ENCODE results near the gene PDZRN3. TPM values are rescaled to one million over a fixed set of nuclear protein-coding genes. Genes with fewer than 3 reads are reported as not detected.

Gene PDZRN3
- total RNA-seq, 1 experiment from 2014 or later, result 5.9 TPM

DNA sequence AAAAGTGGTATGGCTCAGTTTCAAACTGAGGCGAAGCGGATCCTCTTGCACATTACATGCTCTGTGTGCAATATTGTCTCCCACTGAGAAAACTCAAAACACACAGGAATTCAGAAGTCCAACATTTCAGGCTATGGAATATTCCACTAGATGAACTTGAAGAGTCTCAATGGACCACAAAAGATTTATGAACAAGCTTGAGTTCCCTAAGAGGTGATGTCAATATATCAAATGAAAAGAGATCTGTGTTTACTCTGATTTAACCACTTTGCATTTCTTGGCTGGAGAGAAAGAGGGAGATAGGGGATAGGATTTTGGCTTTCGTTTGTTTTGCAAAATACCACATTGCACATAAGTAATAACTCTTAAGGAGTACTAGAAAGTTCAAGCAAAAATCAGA lies 20.3 kb downstream of the PDZRN3 start:
- H2BK15ac ChIP-seq (ENCODE audit: low read depth, low read length), result no peak overlapping the region
- peaks cover 5 to 18% of the 10 kb centered on the region in 2 experiments for H3K4me1 Mint-ChIP-seq
- no peak overlapping the region for H3K4me3 Mint-ChIP-seq
- H2BK120ac ChIP-seq (ENCODE audit: low read depth, low read length, poor library complexity, severe bottlenecking), result no peak overlapping the region
- no peak overlapping the region for H2AFZ ChIP-seq (ENCODE audit: low read length)
- H3K9me3 ChIP-seq (ENCODE audit: control insufficient read depth, low read depth, low read length), result no peaks in the 10 kb centered on the region
- no peak overlapping the region for H2BK12ac ChIP-seq (ENCODE audit: insufficient read length, low read depth, low read length)
- DNase-seq, result no peak
- H3K4me2 ChIP-seq (ENCODE audit: insufficient read depth, insufficient read length, low read length), result no peak overlapping the region
- no peak overlapping the region for H3K9ac ChIP-seq (ENCODE audit: extremely low read depth, insufficient read length, low read length)
- no peaks in the 10 kb centered on the region for H3K27me3 Mint-ChIP-seq (ENCODE audit: low read depth)
- TF ChIP-seq, protein P1, sequence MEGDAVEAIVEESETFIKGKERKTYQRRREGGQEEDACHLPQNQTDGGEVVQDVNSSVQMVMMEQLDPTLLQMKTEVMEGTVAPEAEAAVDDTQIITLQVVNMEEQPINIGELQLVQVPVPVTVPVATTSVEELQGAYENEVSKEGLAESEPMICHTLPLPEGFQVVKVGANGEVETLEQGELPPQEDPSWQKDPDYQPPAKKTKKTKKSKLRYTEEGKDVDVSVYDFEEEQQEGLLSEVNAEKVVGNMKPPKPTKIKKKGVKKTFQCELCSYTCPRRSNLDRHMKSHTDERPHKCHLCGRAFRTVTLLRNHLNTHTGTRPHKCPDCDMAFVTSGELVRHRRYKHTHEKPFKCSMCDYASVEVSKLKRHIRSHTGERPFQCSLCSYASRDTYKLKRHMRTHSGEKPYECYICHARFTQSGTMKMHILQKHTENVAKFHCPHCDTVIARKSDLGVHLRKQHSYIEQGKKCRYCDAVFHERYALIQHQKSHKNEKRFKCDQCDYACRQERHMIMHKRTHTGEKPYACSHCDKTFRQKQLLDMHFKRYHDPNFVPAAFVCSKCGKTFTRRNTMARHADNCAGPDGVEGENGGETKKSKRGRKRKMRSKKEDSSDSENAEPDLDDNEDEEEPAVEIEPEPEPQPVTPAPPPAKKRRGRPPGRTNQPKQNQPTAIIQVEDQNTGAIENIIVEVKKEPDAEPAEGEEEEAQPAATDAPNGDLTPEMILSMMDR (conservative IDR thresholded peaks at IDR 0.05), result no peak
- no peaks in the 10 kb centered on the region for H3K79me2 ChIP-seq (ENCODE audit: insufficient read depth, low read length)
- no peaks in the 10 kb centered on the region for H4K20me1 ChIP-seq (ENCODE audit: control insufficient read depth, insufficient read depth, insufficient read length)
- no peaks in the 10 kb centered on the region for H3K23me2 ChIP-seq (ENCODE audit: insufficient read length, low read depth, low read length, poor library complexity, severe bottlenecking)
- H3K4ac ChIP-seq (ENCODE audit: low read depth, low read length), result no peak overlapping the region
- no peak overlapping the region for H4K8ac ChIP-seq (replicated peaks; ENCODE audit: insufficient read length, low read depth, low read length)
- H4K91ac ChIP-seq (ENCODE audit: insufficient read length, low read depth, low read length), result no peak overlapping the region
- no peak overlapping the region for H3K23ac ChIP-seq (ENCODE audit: insufficient read length, low read depth, low read length)
- H3K18ac ChIP-seq (ENCODE audit: insufficient read length, low read depth, low read length), result no peak overlapping the region
- no peaks in the 10 kb centered on the region for H3K79me1 ChIP-seq (ENCODE audit: insufficient read depth, low read depth, low read length, poor library complexity, severe bottlenecking)
- no peak overlapping the region for H2BK20ac ChIP-seq (ENCODE audit: low read depth, low read length, poor library complexity, severe bottlenecking)
- no peak overlapping the region for H4K5ac ChIP-seq (ENCODE audit: insufficient read length, low read depth, low read length)
- no peak overlapping the region for H3K56ac ChIP-seq (ENCODE audit: insufficient read length, low read depth, low read length)
- H3T11ph ChIP-seq (ENCODE audit: low read length), result no peak overlapping the region
- H3K36me3 Mint-ChIP-seq (ENCODE audit: insufficient read depth in 1 of 3, low read depth in 3 of 3), result peaks cover 4 to 21% (median 12%) of the 10 kb centered on the region in 3 experiments; a peak in 6 of 7 replicates
- no peak overlapping the region for H2AK5ac ChIP-seq (ENCODE audit: insufficient read length, low read length)
- H3K9me3 Mint-ChIP-seq, result no peaks in the 10 kb centered on the region
- no peak overlapping the region for H3K27ac ChIP-seq (ENCODE audit: insufficient read length, low read depth, low read length)
- H3K14ac ChIP-seq (ENCODE audit: insufficient read depth, low read length), result no peak overlapping the region
- no peaks in the 10 kb centered on the region for H3K4me1 ChIP-seq (ENCODE audit: insufficient read depth, low read length)
- no peak overlapping the region for H3K27ac Mint-ChIP-seq
- no CpG with 5 or more reads among the region's 3 CpGs for WGBS (ENCODE audit: extremely low coverage, insufficient read length, low lambda C conversion rate)
- no peaks in the 10 kb centered on the region for H3K27me3 ChIP-seq (ENCODE audit: insufficient read depth, low read length)
- H2BK5ac ChIP-seq (ENCODE audit: insufficient read length, low read length), result no peak overlapping the region

All from H9 (cell line).